PC-9 (cell line): ENCODE measurements around the gene NELL2. TPM values are rescaled to one million over a fixed set of nuclear protein-coding genes. Genes with fewer than 3 reads are reported as not detected.

ENCODE experiments used
- BruUV-seq: library from RNA; stranded (reverse); fragments of 400-500 nt; replicated peaks from 2 replicates; lab custom pipeline; 2021; lab: Mats Ljungman, UMichigan
- CTCF ChIA-PET: fragments of 300-600 bp; sonication (Branson Sonifier 250); formaldehyde crosslinking; loops from one replicate; lab custom pipeline; 2022; ENCODE audit warnings: antibody characterized with exemption; lab: Charles Lee
- POLR2A ChIA-PET: fragments of 300-600 bp; sonication (Branson Sonifier 250); formaldehyde crosslinking; loops from one replicate; lab custom pipeline; 2022; ENCODE audit warnings: antibody characterized with exemption; ENCODE audit not compliant: unreplicated experiment; lab: Charles Lee
- DNase-seq, 2 experiments: peaks; one replicate each; pipeline versions ENCODE4 v3.0.0 to v3.0.0-alpha.2; 2015 to 2022; ENCODE audit warnings: mixed read lengths in 1 of 2
- H2AFZ ChIP-seq: fragments of 200-600 bp; sonication (generic); 2 replicates; pipeline ENCODE4 v1.8.1; 2017; ENCODE audit warnings: antibody characterized with exemption
- H3F3A ChIP-seq: fragments of 200-600 bp; sonication (generic); 2 replicates; pipeline ENCODE4 v1.8.1; 2017; ENCODE audit warnings: antibody characterized with exemption, mild to moderate bottlenecking, low read depth; ENCODE audit not compliant: insufficient read depth
- H3K27ac ChIP-seq: fragments of 200-600 bp; sonication (generic); 2 replicates; pipeline ENCODE4 v1.6.1; 2016; ENCODE audit warnings: mixed run types
- H3K27me3 ChIP-seq: fragments of 200-600 bp; sonication (generic); 2 replicates; pipeline ENCODE4 v1.6.1; 2016; ENCODE audit warnings: low read depth, mixed run types; ENCODE audit not compliant: insufficient read depth
- H3K36me3 ChIP-seq: fragments of 200-600 bp; sonication (generic); 2 replicates; pipeline ENCODE4 v1.6.1; 2016; ENCODE audit warnings: low read depth, mixed run types
- H3K4me1 ChIP-seq: fragments of 200-600 bp; sonication (generic); replicated peaks from 2 replicates; pipeline ENCODE4 v1.6.1; 2016; ENCODE audit warnings: mixed run types; ENCODE audit not compliant: insufficient read depth
- H3K4me2 ChIP-seq: fragments of 200-600 bp; sonication (generic); 2 replicates; pipeline ENCODE4 v1.6.1; 2017; ENCODE audit warnings: mixed run types
- H3K4me3 ChIP-seq: fragments of 200-600 bp; sonication (generic); 2 replicates; pipeline ENCODE4 v1.6.1; 2016; ENCODE audit warnings: mixed run types
- H3K79me2 ChIP-seq: fragments of 200-600 bp; sonication (generic); 2 replicates; pipeline ENCODE4 v1.6.1; 2017; ENCODE audit warnings: low read depth, mixed run types
- H3K9me2 ChIP-seq: fragments of 200-600 bp; sonication (generic); 2 replicates; pipeline ENCODE4 v1.8.1; 2017; ENCODE audit warnings: mild to moderate bottlenecking; ENCODE audit not compliant: insufficient read depth
- H3K9me3 ChIP-seq: fragments of 200-600 bp; sonication (generic); 2 replicates; pipeline ENCODE4 v1.8.1; 2016; ENCODE audit warnings: low read depth; ENCODE audit not compliant: insufficient read depth
- H4K20me1 ChIP-seq: fragments of 200-600 bp; sonication (generic); 2 replicates; pipeline ENCODE4 v1.8.1; 2017; ENCODE audit not compliant: insufficient read depth
- CTCF ChIP-seq: fragments of 200-600 bp; sonication (generic); conservative IDR thresholded peaks from 2 replicates; pipeline ENCODE4 v1.6.1; 2017; ENCODE audit warnings: mixed run types, antibody characterized with exemption, mild to moderate bottlenecking, moderate library complexity
- EZH2 ChIP-seq: fragments of 200-600 bp; sonication (generic); IDR thresholded peaks from 2 replicates; pipeline ENCODE4 v1.8.0; 2017; ENCODE audit warnings: antibody characterized with exemption, low read depth
- intact Hi-C: fragments of 100-400 bp; cut with micrococcal nuclease; formaldehyde crosslinking; loops from one replicate; pipeline ENCODE4 v1.10.0; 2022; ENCODE audit not compliant: unreplicated experiment
- total RNA-seq: library from RNA; stranded (reverse); gene quantifications from 2 replicates; pipeline ENCODE4 v1.2.3, GENCODE V29; 2021

Gene NELL2
- total RNA-seq, 1 experiment from 2014 or later = 0.61 TPM

- POLR2A ChIA-PET = no interaction called here
- H3K27me3 ChIP-seq = no peaks in the 10 kb centered on the region
- H3K79me2 ChIP-seq = no peaks in the 10 kb centered on the region
- no peak overlapping the region for H3K4me2 ChIP-seq
- H3K36me3 ChIP-seq = no peaks in the 10 kb centered on the region
- CTCF ChIA-PET = no interaction called here
- no peaks in the 10 kb centered on the region for H3K9me3 ChIP-seq
- H3K4me3 ChIP-seq = no peak overlapping the region
- no peak for DNase-seq
- H2AFZ ChIP-seq = no peak overlapping the region
- H3F3A ChIP-seq = no peaks in the 10 kb centered on the region
- TF ChIP-seq EZH2 = no peak
- TF ChIP-seq CTCF = no peak
- no peaks in the 10 kb centered on the region for H3K4me1 ChIP-seq
- intact Hi-C loops = no loop called here
- H4K20me1 ChIP-seq = no peaks in the 10 kb centered on the region
- H3K27ac ChIP-seq = no peak overlapping the region
- no peaks in the 10 kb centered on the region for H3K9me2 ChIP-seq
- no TSS peak for BruUV-seq
These were observed 294.4 kb downstream of the NELL2 start for GRCh38 chr12:44581642-44582242.

GRCh38 chr12:44574586-44574985 lies 301.5 kb downstream of the NELL2 start:
- Histone ChIP-seq H3K4me2 (no peak overlapping the region), H3K27me3 (no peaks in the 10 kb centered on the region), H3K4me1 (no peaks in the 10 kb centered on the region), H3K4me3 (no peak overlapping the region), H3F3A (no peaks in the 10 kb centered on the region), H3K36me3 (no peaks in the 10 kb centered on the region), H3K79me2 (no peaks in the 10 kb centered on the region), H2AFZ (no peak overlapping the region), H3K27ac (no peak overlapping the region), H4K20me1 (no peaks in the 10 kb centered on the region), H3K9me3 (no peaks in the 10 kb centered on the region), H3K9me2 (no peaks in the 10 kb centered on the region)
- intact Hi-C loops = no loop called here
- POLR2A ChIA-PET = no interaction called here
- TF ChIP-seq EZH2 (no peak), CTCF (no peak)
- DNase-seq = no peak
- CTCF ChIA-PET = no interaction called here
- no TSS peak for BruUV-seq

GRCh38 chr12:44573723-44574122 lies 302.4 kb downstream of the NELL2 start:
- intact Hi-C loops = no loop called here
- Histone ChIP-seq H3K4me1 (no peaks in the 10 kb centered on the region), H3K27me3 (no peaks in the 10 kb centered on the region), H4K20me1 (no peaks in the 10 kb centered on the region), H3K4me2 (no peak overlapping the region), H3K9me3 (no peaks in the 10 kb centered on the region), H3K9me2 (no peaks in the 10 kb centered on the region), H3K27ac (no peak overlapping the region), H3F3A (no peaks in the 10 kb centered on the region), H2AFZ (no peak overlapping the region), H3K4me3 (no peak overlapping the region), H3K36me3 (no peaks in the 10 kb centered on the region), H3K79me2 (no peaks in the 10 kb centered on the region)
- ChIA-PET CTCF (no interaction called here), POLR2A (no interaction called here)
- BruUV-seq = no TSS peak
- no peak for DNase-seq
- TF ChIP-seq CTCF = no peak
- no peak for TF ChIP-seq EZH2
